Measurements from ENCODE around the gene CYB561D1. TPM values are rescaled to one million over a fixed set of nuclear protein-coding genes. Genes with fewer than 3 reads are reported as not detected.

Gene CYB561D1
- total and polyA plus RNA-seq, 10 of the 15 experiments (the other 5 are each of a cell fraction or from before 2014, with no cell fraction given), result 0.68 to 9.0 (median 3.3) TPM

- TF ChIP-seq KAT2A (conservative IDR thresholded peaks at IDR 0.05; ENCODE audit: control insufficient read depth, low read depth, low read length) (no peak), RFX5 (IDR thresholded peaks at IDR 0.05; ENCODE audit: low read depth, low read length) (no peak; the same call in 1 of the 2 replicates), CTCF (IDR thresholded peaks at IDR 0.05 in 2 of 3, conservative IDR thresholded peaks at IDR 0.05 in 1 of 3; ENCODE audit: control insufficient read depth in 2 of 3, extremely low read depth in 1 of 3, insufficient read depth in 1 of 3, low read depth in 3 of 3, low read length in 3 of 3) (peak; percentile 94 to 98 (median 95); a peak in 5 of 6 replicates), ZNF687 (IDR thresholded peaks at IDR 0.05) (no peak), SREBF2 (IDR thresholded peaks at IDR 0.05; ENCODE audit: low read length) (no peak), ZBTB40 (IDR thresholded peaks at IDR 0.05; ENCODE audit: borderline replicate concordance) (peak; percentile 67), RUNX3 (IDR thresholded peaks at IDR 0.05; ENCODE audit: low read length) (no peak; the same call in none of the 2 replicates), CBX3 (IDR thresholded peaks at IDR 0.05; ENCODE audit: borderline replicate concordance, low read depth) (no peak), SP1 (IDR thresholded peaks at IDR 0.05; ENCODE audit: low read depth, low read length) (no peak), TCF12 (IDR thresholded peaks at IDR 0.05; ENCODE audit: low read depth, low read length) (peak; percentile 72), BRCA1 (IDR thresholded peaks at IDR 0.05; ENCODE audit: low read depth, low read length) (peak; percentile 76), JUND (IDR thresholded peaks at IDR 0.05; ENCODE audit: low read depth, low read length) (no peak), HCFC1 (IDR thresholded peaks at IDR 0.05; ENCODE audit: low read length) (peak; percentile 50; the same call in 1 of the 2 replicates), RAD21 (IDR thresholded peaks at IDR 0.05; ENCODE audit: insufficient read depth, low read depth, low read length) (peak; percentile 41; the same call in 1 of the 2 replicates), POLR2AphosphoS2 (IDR thresholded peaks at IDR 0.05; ENCODE audit: low read depth, low read length) (peak; percentile 83; the same call in 1 of the 2 replicates), MXI1 (IDR thresholded peaks at IDR 0.05; ENCODE audit: low read depth, low read length) (peak; percentile 91), RBBP5 (conservative IDR thresholded peaks at IDR 0.05) (no peak), PML (IDR thresholded peaks at IDR 0.05; ENCODE audit: low read length) (peak; percentile 76), RELA (IDR thresholded peaks at IDR 0.05; ENCODE audit: borderline replicate concordance, partially characterized antibody) (peak; percentile 42), WRNIP1 (IDR thresholded peaks at IDR 0.05; ENCODE audit: borderline replicate concordance, low read depth, low read length) (no peak), HDAC2 (IDR thresholded peaks at IDR 0.05) (no peak), BACH1 (IDR thresholded peaks at IDR 0.05; ENCODE audit: borderline replicate concordance) (peak; percentile 70)
These were observed at the start of gene CYB561D1 (continued) for GRCh38 chr1:109493805-109494539.
